GM23338 (cell line): Measurements from ENCODE around the gene S100A8. TPM values are rescaled to one million over a fixed set of nuclear protein-coding genes. Genes with fewer than 3 reads are reported as not detected.

Experiments
- ATAC-seq: fragments of 200-7000 bp; cut with Tn5 transposase; 3 replicates; pipeline ENCODE4 v1.9.1; 2020
- DNase-seq: peaks from one replicate; pipeline ENCODE4 v3.0.0-alpha.2; 2015; ENCODE audit warnings: low spot score
- H2AFZ ChIP-seq: fragments of 200-600 bp; sonication (generic); 2 replicates; pipeline ENCODE4 v1.8.0; 2016; ENCODE audit warnings: antibody characterized with exemption, mild to moderate bottlenecking, moderate library complexity
- H3F3A ChIP-seq: fragments of 200-600 bp; sonication (generic); replicated peaks from 2 replicates; pipeline ENCODE4 v1.8.0; 2017; ENCODE audit warnings: antibody characterized with exemption, mixed run types, low read depth
- H3K27ac ChIP-seq: fragments of 200-600 bp; sonication (generic); 2 replicates; pipeline ENCODE4 v1.6.1; 2016; ENCODE audit warnings: low read depth
- H3K27me3 ChIP-seq: fragments of 200-600 bp; sonication (generic); 2 replicates; pipeline ENCODE4 v1.8.0; 2016; ENCODE audit warnings: mild to moderate bottlenecking, mixed run types, moderate library complexity; ENCODE audit not compliant: insufficient read depth
- H3K36me3 ChIP-seq: fragments of 200-600 bp; sonication (generic); 2 replicates; pipeline ENCODE4 v1.8.0; 2016; ENCODE audit warnings: mild to moderate bottlenecking; ENCODE audit not compliant: insufficient read depth
- H3K4me1 ChIP-seq: fragments of 200-600 bp; sonication (generic); 2 replicates; pipeline ENCODE4 v1.8.0; 2016; ENCODE audit warnings: mild to moderate bottlenecking, moderate library complexity; ENCODE audit not compliant: insufficient read depth
- H3K4me2 ChIP-seq: fragments of 200-600 bp; sonication (generic); 2 replicates; pipeline ENCODE4 v1.7.1; 2017; ENCODE audit warnings: mixed run types
- H3K4me3 ChIP-seq: fragments of 200-600 bp; sonication (generic); 2 replicates; pipeline ENCODE4 v1.6.1; 2016; ENCODE audit warnings: mixed run types
- H3K79me2 ChIP-seq: fragments of 200-600 bp; sonication (generic); replicated peaks from 2 replicates; pipeline ENCODE4 v1.8.0; 2017; ENCODE audit warnings: mild to moderate bottlenecking; ENCODE audit not compliant: insufficient read depth
- H3K9me2 ChIP-seq: fragments of 200-600 bp; sonication (generic); 2 replicates; pipeline ENCODE4 v1.8.0; 2017; ENCODE audit not compliant: insufficient read depth
- H4K20me1 ChIP-seq: fragments of 200-600 bp; sonication (generic); replicated peaks from 2 replicates; pipeline ENCODE4 v1.8.0; 2017; ENCODE audit warnings: mild to moderate bottlenecking; ENCODE audit not compliant: insufficient read depth
- H3K27ac Mint-ChIP-seq: 2 replicates; pipeline ENCODE4 v1.8.0; 2020; ENCODE audit warnings: inconsistent platforms, mild to moderate bottlenecking, moderate library complexity, mixed read lengths
- H3K27me3 Mint-ChIP-seq: 3 replicates; pipeline ENCODE4 v1.8.0; 2022; ENCODE audit warnings: low read depth, mild to moderate bottlenecking, moderate library complexity, mixed read lengths, inconsistent platforms; ENCODE audit not compliant: insufficient read depth, poor library complexity
- H3K36me3 Mint-ChIP-seq: 3 replicates; pipeline ENCODE4 v1.8.0; 2021; ENCODE audit warnings: low read depth, mild to moderate bottlenecking, inconsistent platforms, moderate library complexity, mixed read lengths
- H3K4me1 Mint-ChIP-seq: 3 replicates; pipeline ENCODE4 v1.8.0; 2020; ENCODE audit warnings: mild to moderate bottlenecking, inconsistent platforms, mixed read lengths
- H3K4me3 Mint-ChIP-seq: 3 replicates; pipeline ENCODE4 v1.8.0; 2021; ENCODE audit warnings: moderate library complexity, mild to moderate bottlenecking, inconsistent platforms, mixed read lengths
- H3K9me3 Mint-ChIP-seq: 3 replicates; pipeline ENCODE4 v1.8.0; 2020; ENCODE audit warnings: moderate library complexity, mild to moderate bottlenecking, inconsistent platforms, mixed read lengths
- CTCF ChIP-seq, 2 experiments: fragments of 200-600 bp in 1 of 2; sonication (generic) in 1 of 2; conservative IDR thresholded peaks; 2 replicates each; pipeline versions ENCODE4 v1.5.1 to v1.6.1; 2016 to 2017; ENCODE audit warnings: antibody characterized with exemption in 2 of 2, low read depth in 2 of 2, mild to moderate bottlenecking in 2 of 2, moderate library complexity in 1 of 2
- EZH2phosphoT487 ChIP-seq: fragments of 200-600 bp; sonication (generic); IDR thresholded peaks from one replicate; pipeline ENCODE4 v1.8.1; 2018; ENCODE audit warnings: antibody characterized with exemption; ENCODE audit not compliant: unreplicated experiment
- JUNB ChIP-seq: IDR thresholded peaks from one replicate; pipeline ENCODE4 v1.6.1; 2016; ENCODE audit warnings: antibody characterized with exemption; ENCODE audit not compliant: unreplicated experiment
- NANOG ChIP-seq: IDR thresholded peaks from 2 replicates; pipeline ENCODE4 v1.6.1; 2016; ENCODE audit warnings: antibody characterized with exemption, borderline replicate concordance
- POLR2AphosphoS5 ChIP-seq: IDR thresholded peaks from 2 replicates; pipeline ENCODE4 v1.6.1; 2016; ENCODE audit warnings: antibody characterized with exemption, low read depth
- REST ChIP-seq: IDR thresholded peaks from one replicate; pipeline ENCODE4 v1.6.1; 2018; ENCODE audit warnings: antibody characterized with exemption; ENCODE audit not compliant: unreplicated experiment
- STAT1 ChIP-seq: IDR thresholded peaks from one replicate; pipeline ENCODE4 v1.6.1; 2016; ENCODE audit warnings: antibody characterized with exemption; ENCODE audit not compliant: unreplicated experiment
- ZNF114 ChIP-seq: fragments of 250-450 bp; sonication (Bioruptor Pico); IDR thresholded peaks from 2 replicates; pipeline ENCODE4 v1.5.0; 2020; ENCODE audit warnings: mild to moderate bottlenecking, moderate library complexity
- ZNF331 ChIP-seq: fragments of 250-450 bp; sonication (Bioruptor Pico); IDR thresholded peaks from 2 replicates; pipeline ENCODE4 v1.5.0; 2020; ENCODE audit warnings: low read depth, mild to moderate bottlenecking, moderate library complexity
- ZNF462 ChIP-seq: fragments of 250-450 bp; sonication (Bioruptor Pico); IDR thresholded peaks from 2 replicates; pipeline ENCODE4 v1.5.0; 2020; ENCODE audit warnings: mild to moderate bottlenecking, moderate library complexity
- long read RNA-seq: library from polyadenylated mRNA; unstranded; transcript quantifications from one replicate; pipeline ENCODE4 v2.0.0, GENCODE V29; 2020; ENCODE audit not compliant: unreplicated experiment
- polyA plus RNA-seq: library from polyadenylated mRNA; unstranded; fragments of >200 nt; fragmentation: Nextera tagmentation; extraction: Ambion mirVana; gene quantifications from 2 replicates; pipeline ENCODE4 v1.2.1, GENCODE V29; 2016
- total RNA-seq: library from RNA; depleted of rRNA; stranded (reverse); fragments of >200 nt; shearing (Covaris generic); gene quantifications from 2 replicates; pipeline ENCODE4 v1.2.3, GENCODE V29; 2014; rRNA removed

The S100A8 gene
- total RNA-seq: not detected in 2 replicates
- polyA plus RNA-seq: not detected in 2 replicates
- long read RNA-seq: 0 reads

GRCh38 chr1:153390938-153391710, at the start of gene S100A8:
TSS of gene S100A8 (minus strand) at chr1:153391073. CDS start at chr1:153390535, 538 bp downstream.
- no peaks in the 10 kb centered on the region for H3F3A ChIP-seq
- ATAC-seq (no peak), DNase-seq (no peak)
- H3K4me3 ChIP-seq: no peak within 1 kb of the TSS
- H3K4me2 ChIP-seq: no peak within 1 kb of the TSS
- H3K9me2 ChIP-seq: 0 out of 2 replicates have a peak, but pooled peaks cover 3% of the 10 kb centered on the region
- H3K27ac Mint-ChIP-seq: no peak within 1 kb of the TSS
- H3K27me3 ChIP-seq: no peaks in the 10 kb centered on the region
- no peaks in the 10 kb centered on the region for H3K4me1 ChIP-seq
- no peaks in the 10 kb centered on the region for H3K79me2 ChIP-seq
- no peaks in the 10 kb centered on the region for H3K36me3 Mint-ChIP-seq
- H2AFZ ChIP-seq: no peak within 1 kb of the TSS
- peaks cover 2% of the 10 kb centered on the region for H3K27me3 Mint-ChIP-seq
- no peak within 1 kb of the TSS for H3K27ac ChIP-seq
- H3K4me1 Mint-ChIP-seq: peaks cover 2% of the 10 kb centered on the region; the same call in 1 of the 3 replicates
- no peaks in the 10 kb centered on the region for H4K20me1 ChIP-seq
- no peak within 1 kb of the TSS for H3K4me3 Mint-ChIP-seq
- no peaks in the 10 kb centered on the region for H3K36me3 ChIP-seq
- TF ChIP-seq POLR2AphosphoS5 (no peak), EZH2phosphoT487 (no peak), CTCF (conservative IDR thresholded peaks at IDR 0.05; ENCODE audit: low read depth in 2 of 2) (no peak), NANOG (no peak), REST (no peak), ZNF331 (no peak), STAT1 (no peak), ZNF114 (CRISPR knock-in tag) (no peak), JUNB (no peak), ZNF462 (CRISPR knock-in tag) (no peak)
- H3K9me3 Mint-ChIP-seq: no peaks in the 10 kb centered on the region
